ENCODE measurements around the gene GALNT2.

GALNT2 gene

DNA sequence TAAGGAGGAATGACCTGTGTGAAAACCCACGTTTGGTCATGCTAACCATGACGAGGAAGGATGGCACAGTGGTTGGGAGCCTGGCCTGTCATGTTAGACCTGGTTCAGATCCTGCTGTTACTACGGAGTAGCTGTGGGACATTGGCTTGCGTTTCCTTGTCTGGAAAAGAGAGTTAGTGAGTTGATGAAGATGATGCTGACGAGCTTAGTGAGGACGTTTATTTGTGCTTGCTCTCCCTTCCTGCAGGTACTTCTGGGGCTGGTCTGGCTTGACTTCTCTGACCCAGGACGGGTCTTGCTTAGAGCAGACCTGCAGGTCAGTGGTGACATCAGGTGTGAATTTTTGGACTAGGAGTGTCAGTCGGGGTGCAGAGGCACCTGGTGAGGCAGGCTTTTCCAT is 14.7 kb downstream of the GALNT2 start:
- H3K4me1 ChIP-seq (ENCODE audit: control insufficient read depth in 1 of 2, insufficient read depth in 1 of 2, low read depth in 1 of 2, low read length in 1 of 2), result no peaks in the 10 kb centered on the region
- H3K27ac ChIP-seq, result no peak overlapping the region
- H3K36me3 ChIP-seq, result no peaks in the 10 kb centered on the region
- no peaks in the 10 kb centered on the region for H3K27me3 ChIP-seq
- no peak overlapping the region for H3K4me3 ChIP-seq (ENCODE audit: low read depth in 1 of 2, low read length in 1 of 2)
- no peaks in the 10 kb centered on the region for H3K9me3 ChIP-seq
- TF ChIP-seq, protein P1, sequence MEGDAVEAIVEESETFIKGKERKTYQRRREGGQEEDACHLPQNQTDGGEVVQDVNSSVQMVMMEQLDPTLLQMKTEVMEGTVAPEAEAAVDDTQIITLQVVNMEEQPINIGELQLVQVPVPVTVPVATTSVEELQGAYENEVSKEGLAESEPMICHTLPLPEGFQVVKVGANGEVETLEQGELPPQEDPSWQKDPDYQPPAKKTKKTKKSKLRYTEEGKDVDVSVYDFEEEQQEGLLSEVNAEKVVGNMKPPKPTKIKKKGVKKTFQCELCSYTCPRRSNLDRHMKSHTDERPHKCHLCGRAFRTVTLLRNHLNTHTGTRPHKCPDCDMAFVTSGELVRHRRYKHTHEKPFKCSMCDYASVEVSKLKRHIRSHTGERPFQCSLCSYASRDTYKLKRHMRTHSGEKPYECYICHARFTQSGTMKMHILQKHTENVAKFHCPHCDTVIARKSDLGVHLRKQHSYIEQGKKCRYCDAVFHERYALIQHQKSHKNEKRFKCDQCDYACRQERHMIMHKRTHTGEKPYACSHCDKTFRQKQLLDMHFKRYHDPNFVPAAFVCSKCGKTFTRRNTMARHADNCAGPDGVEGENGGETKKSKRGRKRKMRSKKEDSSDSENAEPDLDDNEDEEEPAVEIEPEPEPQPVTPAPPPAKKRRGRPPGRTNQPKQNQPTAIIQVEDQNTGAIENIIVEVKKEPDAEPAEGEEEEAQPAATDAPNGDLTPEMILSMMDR (IDR thresholded peaks at IDR 0.05), result no peak

DNA sequence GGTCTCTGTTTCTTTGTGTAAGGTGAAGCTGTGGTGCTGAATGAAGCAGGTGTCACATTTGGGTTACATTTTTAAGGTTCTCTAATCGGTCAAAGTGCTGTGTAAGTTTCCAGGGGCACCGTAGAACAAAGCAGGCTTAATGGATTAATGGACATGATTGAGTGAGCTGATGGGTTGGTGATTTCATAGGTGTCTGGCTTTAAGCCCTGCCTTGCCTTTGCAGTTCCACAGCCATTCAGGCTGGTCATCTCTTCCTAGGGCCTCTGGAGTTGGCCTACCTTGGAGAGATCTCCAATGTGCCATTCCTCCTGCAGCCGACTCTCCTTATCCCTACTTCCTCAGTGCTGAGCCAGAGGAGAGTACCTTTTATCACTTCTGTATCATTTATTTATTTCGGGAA is 15.2 kb downstream of the GALNT2 start:
- Histone ChIP-seq H3K27me3 (no peaks in the 10 kb centered on the region), H3K9me3 (no peaks in the 10 kb centered on the region), H3K4me1 (ENCODE audit: control insufficient read depth in 1 of 2, insufficient read depth in 1 of 2, low read depth in 1 of 2, low read length in 1 of 2) (no peaks in the 10 kb centered on the region), H3K4me3 (ENCODE audit: low read depth in 1 of 2, low read length in 1 of 2) (no peak overlapping the region), H3K27ac (no peak overlapping the region), H3K36me3 (no peaks in the 10 kb centered on the region)
- TF ChIP-seq, protein P1 (IDR thresholded peaks at IDR 0.05), result no peak

DNA sequence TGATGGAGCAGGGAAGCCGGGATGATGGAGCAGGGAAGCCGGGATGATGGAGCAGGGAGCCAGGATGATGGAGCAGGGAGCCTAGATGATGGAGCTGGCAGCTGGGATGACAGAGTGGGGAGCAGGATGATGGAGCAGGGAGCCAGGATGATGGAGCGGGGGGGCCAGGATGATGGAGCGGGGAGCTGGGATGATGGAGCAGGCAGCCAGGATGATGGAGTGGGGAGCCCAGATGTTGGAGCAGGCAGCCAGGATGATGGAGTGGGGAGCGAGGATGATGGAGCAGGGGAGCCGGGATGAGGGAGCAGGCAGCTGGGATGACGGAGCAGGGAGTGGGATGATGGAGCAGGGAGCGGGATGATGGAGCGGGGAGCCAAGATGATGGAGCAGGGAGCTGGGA is 16.0 kb downstream of the GALNT2 start:
- Histone ChIP-seq H3K36me3 (no peaks in the 10 kb centered on the region), H3K9me3 (no peaks in the 10 kb centered on the region), H3K27ac (no peak overlapping the region), H3K27me3 (no peaks in the 10 kb centered on the region), H3K4me1 (ENCODE audit: control insufficient read depth in 1 of 2, insufficient read depth in 1 of 2, low read depth in 1 of 2, low read length in 1 of 2) (no peaks in the 10 kb centered on the region), H3K4me3 (ENCODE audit: low read depth in 1 of 2, low read length in 1 of 2) (no peak overlapping the region)
- TF ChIP-seq, protein P1 (IDR thresholded peaks at IDR 0.05), result no peak

GRCh38 chr1:230083746-230084407 is 16.8 kb downstream of the GALNT2 start:
- TF ChIP-seq, protein P1 (IDR thresholded peaks at IDR 0.05), result no peak
- H3K36me3 ChIP-seq, result no peaks in the 10 kb centered on the region
- no peak overlapping the region for H3K4me3 ChIP-seq (ENCODE audit: low read depth in 1 of 2, low read length in 1 of 2)
- no peaks in the 10 kb centered on the region for H3K27me3 ChIP-seq
- no peak overlapping the region for H3K27ac ChIP-seq
- H3K9me3 ChIP-seq, result no peaks in the 10 kb centered on the region
- no peaks in the 10 kb centered on the region for H3K4me1 ChIP-seq (ENCODE audit: control insufficient read depth in 1 of 2, insufficient read depth in 1 of 2, low read depth in 1 of 2, low read length in 1 of 2)

DNA sequence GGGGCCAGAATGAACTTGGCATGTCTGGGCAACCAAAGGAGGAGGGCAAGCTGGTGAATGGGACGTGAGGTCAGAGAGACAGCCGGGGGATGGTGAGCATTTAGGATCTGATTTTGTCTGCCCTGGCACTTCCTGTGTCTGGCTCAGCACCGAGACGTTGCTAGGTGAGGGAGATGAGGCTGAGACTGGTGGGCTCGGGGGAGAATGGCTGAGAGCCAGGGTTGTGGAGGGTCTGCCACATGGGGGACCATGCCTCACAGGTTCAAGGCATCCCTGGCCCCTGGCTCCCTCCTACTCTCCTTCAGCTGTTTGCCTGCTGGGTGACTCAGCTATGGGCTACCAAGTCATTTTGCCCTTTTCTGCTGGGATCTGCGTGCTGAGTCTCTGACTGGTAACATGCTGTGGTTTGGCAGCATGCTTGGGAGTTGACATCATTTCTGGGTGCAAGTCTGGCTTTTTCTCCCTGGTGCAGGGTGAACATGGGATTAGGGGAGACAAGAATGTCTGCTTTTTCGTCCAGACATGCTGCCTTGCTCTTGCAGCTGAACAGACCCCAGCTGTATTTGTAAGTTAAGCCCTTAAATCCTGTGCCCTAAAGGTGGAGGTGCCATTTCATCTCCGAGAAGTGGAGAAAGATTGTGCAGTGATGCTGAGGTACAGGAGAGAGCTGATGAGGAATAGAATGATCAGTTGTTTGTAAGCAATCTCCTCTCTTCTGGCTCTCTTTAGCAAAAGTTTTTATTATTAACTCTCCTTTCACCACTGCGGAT is 17.6 kb downstream of the GALNT2 start:
- H3K27me3 ChIP-seq, result no peaks in the 10 kb centered on the region
- no peak overlapping the region for H3K4me3 ChIP-seq (ENCODE audit: low read depth in 1 of 2, low read length in 1 of 2)
- peaks cover 4% of the 10 kb centered on the region for H3K36me3 ChIP-seq
- TF ChIP-seq, protein P1 (IDR thresholded peaks at IDR 0.05), result no peak
- H3K4me1 ChIP-seq (ENCODE audit: control insufficient read depth in 1 of 2, insufficient read depth in 1 of 2, low read depth in 1 of 2, low read length in 1 of 2), result no peaks in the 10 kb centered on the region
- no peaks in the 10 kb centered on the region for H3K9me3 ChIP-seq
- no peak overlapping the region for H3K27ac ChIP-seq
